NT2/D1 (cell line): Measurements from ENCODE around the gene PLPP4.

Source experiments
- SUZ12 ChIP-seq: IDR thresholded peaks from 2 replicates; pipeline ENCODE4 v1.6.1; 2011; ENCODE audit not compliant: insufficient read length, insufficient read depth; ENCODE audit errors: extremely low read depth
- YY1 ChIP-seq: IDR thresholded peaks from 2 replicates; pipeline ENCODE4 v1.6.1; 2011; ENCODE audit not compliant: insufficient read length, insufficient read depth
- ZNF274 ChIP-seq: IDR thresholded peaks from 2 replicates; pipeline ENCODE4 v1.6.1; 2011; ENCODE audit warnings: mild to moderate bottlenecking, low read depth, low read length

GRCh38 chr10:120495226-120496009, 38.4 kb downstream of the PLPP4 start:
- no peak for TF ChIP-seq ZNF274
- no peak for TF ChIP-seq YY1
- TF ChIP-seq SUZ12: no peak
